HUES64 (cell line): ENCODE results near the gene BCL3.
"Not testable (repeated sequence)": the region's sequence is repeated elsewhere in the genome, so short reads cannot be mapped to it uniquely, and the experiment has no call there.

Experiments
- H3K27ac ChIP-seq: 2 replicates; pipeline ENCODE4 v1.7.0; 2013; ENCODE audit warnings: low read depth, low read length, inconsistent platforms
- H3K27me3 ChIP-seq: 2 replicates; pipeline ENCODE4 v1.6.1; 2013; ENCODE audit warnings: mild to moderate bottlenecking, low read length; ENCODE audit not compliant: insufficient read depth
- H3K36me3 ChIP-seq: 2 replicates; pipeline ENCODE4 v1.6.1; 2013; ENCODE audit warnings: mild to moderate bottlenecking, low read length; ENCODE audit not compliant: insufficient read depth
- H3K4me1 ChIP-seq: 2 replicates; pipeline ENCODE4 v1.6.1; 2013; ENCODE audit warnings: mild to moderate bottlenecking, low read length, moderate library complexity; ENCODE audit not compliant: insufficient read depth
- H3K4me3 ChIP-seq: 2 replicates; pipeline ENCODE4 v1.5.1; 2013; ENCODE audit warnings: mild to moderate bottlenecking, low read length, moderate library complexity
- H3K9ac ChIP-seq: 2 replicates; pipeline ENCODE4 v1.6.1; 2013; ENCODE audit warnings: mild to moderate bottlenecking, low read depth, low read length
- H3K9me3 ChIP-seq: 2 replicates; pipeline ENCODE4 v1.6.1; 2013; ENCODE audit warnings: low read depth, low read length; ENCODE audit not compliant: insufficient read depth
- WGBS: fragments of 150-250, 120-280 bp; methylation state at CpG from one replicate; pipeline ENCODE4 v1.1.7; 2013; ENCODE audit warnings: missing lambda C conversion rate; 5-methylcytosine and 5-hydroxymethylcytosine counted together

The BCL3 gene

GRCh38 chr19:44765033-44765948 is 16.8 kb downstream of the BCL3 start:
- Histone ChIP-seq H3K27ac (no peak overlapping the region), H3K9ac (no peak overlapping the region)

DNA sequence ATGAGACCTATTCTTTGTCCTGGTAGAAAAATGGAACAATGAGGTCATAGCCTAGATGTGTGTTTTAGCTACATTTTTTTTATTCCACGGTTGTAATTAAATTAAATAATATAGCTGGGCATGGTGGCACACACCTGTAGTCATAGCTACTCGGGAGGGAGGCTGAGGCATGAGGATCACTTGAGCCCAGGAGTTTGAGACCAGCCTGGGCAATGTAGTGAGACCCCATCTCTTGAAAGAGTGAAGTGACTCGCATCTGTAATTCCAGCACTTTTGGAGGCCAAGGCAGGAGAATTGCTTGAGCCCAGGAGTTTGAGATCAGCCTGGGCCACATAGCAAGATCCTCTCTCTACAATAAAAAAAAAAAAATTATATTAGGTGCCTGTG is 17.4 kb downstream of the BCL3 start:
- Histone ChIP-seq H3K27ac (no peak overlapping the region), H3K4me1 (no peaks in the 10 kb centered on the region), H3K4me3 (no peak overlapping the region), H3K9ac (no peak overlapping the region), H3K27me3 (0 out of 2 replicates have a peak, but pooled peaks cover 3% of the 10 kb centered on the region), H3K9me3 (no peaks in the 10 kb centered on the region), H3K36me3 (no peaks in the 10 kb centered on the region)
- 89% methylated on average over 3 of the region's 3 CpGs for WGBS

More at GRCh38 chr19:44765033-44765948, 16.8 kb downstream of the BCL3 start:
- Histone ChIP-seq H3K36me3 (no peaks in the 10 kb centered on the region), H3K9me3 (no peaks in the 10 kb centered on the region), H3K4me1 (no peaks in the 10 kb centered on the region), H3K4me3 (no peak overlapping the region), H3K27me3 (0 out of 2 replicates have a peak, but pooled peaks cover 3% of the 10 kb centered on the region)
- 91% methylated on average over 22 of the region's 22 CpGs for WGBS

DNA sequence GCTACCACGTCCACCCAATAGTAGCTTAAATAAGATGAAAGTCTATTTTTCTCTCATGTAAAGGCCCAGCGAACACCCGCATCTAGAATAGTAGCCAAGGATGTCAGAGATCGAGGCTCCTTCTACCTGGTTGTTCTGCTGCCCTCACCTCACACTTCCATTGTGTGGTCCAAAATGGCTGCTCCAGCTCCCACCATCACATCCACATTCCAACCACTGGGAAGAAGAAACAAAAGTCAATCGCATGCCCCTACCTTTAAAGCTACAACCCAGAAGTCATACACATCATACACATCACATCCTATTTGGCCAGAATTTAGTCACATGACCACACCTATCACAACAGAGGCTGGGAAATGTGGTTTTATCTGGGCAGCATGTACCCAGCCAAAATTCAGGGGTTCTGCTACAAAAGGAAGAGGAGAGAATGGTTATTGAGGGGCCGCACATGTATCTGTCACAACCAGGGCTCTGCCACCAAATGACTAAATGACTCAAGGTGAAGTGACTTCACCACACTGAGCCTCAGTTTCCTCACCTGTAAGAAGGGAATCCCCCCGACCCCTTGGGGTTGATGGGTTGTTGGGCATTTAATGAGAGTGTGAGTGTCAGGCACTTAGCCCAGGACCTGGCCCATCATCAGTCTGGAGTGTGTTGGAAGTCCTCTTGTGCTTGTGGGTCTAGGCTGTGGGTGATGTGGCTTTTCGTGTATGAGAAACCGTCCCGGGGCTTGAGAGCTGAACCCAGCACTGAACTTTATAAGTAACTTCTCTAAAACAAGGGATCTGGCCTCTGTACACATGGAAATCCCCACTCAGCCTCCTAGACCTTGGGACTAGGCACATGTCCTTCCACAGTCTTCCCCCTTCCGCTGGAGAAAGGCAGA is 19.0 kb downstream of the BCL3 start:
- no peak overlapping the region for H3K4me3 ChIP-seq
- no peaks in the 10 kb centered on the region for H3K36me3 ChIP-seq
- H3K9ac ChIP-seq = no peak overlapping the region
- no peak overlapping the region for H3K27ac ChIP-seq
- no peaks in the 10 kb centered on the region for H3K9me3 ChIP-seq
- H3K4me1 ChIP-seq = no peaks in the 10 kb centered on the region
- H3K27me3 ChIP-seq = 0 out of 2 replicates have a peak, but pooled peaks cover 3% of the 10 kb centered on the region
- WGBS = 88% methylated on average over 11 of the region's 11 CpGs

GRCh38 chr19:44770550-44771257 is 22.2 kb downstream of the BCL3 start:
- H3K27me3 ChIP-seq = 0 out of 2 replicates have a peak, but pooled peaks cover 3% of the 10 kb centered on the region
- no peaks in the 10 kb centered on the region for H3K9me3 ChIP-seq
- WGBS = 22% methylated on average over 13 of the region's 15 CpGs
- H3K4me3 ChIP-seq = no peak overlapping the region
- no peaks in the 10 kb centered on the region for H3K4me1 ChIP-seq
- no peak overlapping the region; the same call in 1 of the 2 replicates for H3K9ac ChIP-seq
- no peaks in the 10 kb centered on the region for H3K36me3 ChIP-seq
- no peak overlapping the region for H3K27ac ChIP-seq

- H3K27me3 ChIP-seq, H3K9ac ChIP-seq, H3K27ac ChIP-seq, H3K4me1 ChIP-seq, H3K4me3 ChIP-seq, H3K36me3 ChIP-seq, H3K9me3 ChIP-seq: not testable (repeated sequence)
- WGBS = 91% methylated on average over 18 of the region's 18 CpGs
Observed at GRCh38 chr19:44772144-44772543, 23.6 kb downstream of the BCL3 start.

DNA sequence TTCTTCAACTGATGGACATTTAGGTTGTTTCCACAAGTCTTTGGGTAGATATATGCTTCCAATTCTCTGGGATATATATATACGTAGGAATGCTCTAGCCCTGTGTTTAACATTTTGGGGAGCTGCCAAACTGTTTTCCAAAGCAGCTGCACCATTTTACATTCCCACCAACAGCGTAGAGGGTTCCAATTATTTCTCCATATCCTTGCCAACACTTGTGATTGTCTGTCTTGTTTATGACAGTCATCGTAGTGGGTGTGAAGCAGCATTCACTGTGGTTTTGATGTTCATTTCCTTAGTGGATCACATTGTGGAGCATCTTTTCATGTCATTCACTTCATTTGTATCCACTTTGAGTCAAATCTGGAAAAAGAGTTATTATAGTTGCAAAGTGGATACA is 24.5 kb downstream of the BCL3 start:
- H3K4me1 ChIP-seq = no peaks in the 10 kb centered on the region; the same call in 1 of the 2 replicates
- no peaks in the 10 kb centered on the region for H3K9me3 ChIP-seq
- WGBS = 100% methylated on average over 3 of the region's 3 CpGs
- no peaks in the 10 kb centered on the region for H3K36me3 ChIP-seq
- 0 out of 2 replicates have a peak, but pooled peaks cover 3% of the 10 kb centered on the region for H3K27me3 ChIP-seq
- H3K27ac ChIP-seq = no peak overlapping the region
- H3K4me3 ChIP-seq = no peak overlapping the region
- no peak overlapping the region for H3K9ac ChIP-seq

DNA sequence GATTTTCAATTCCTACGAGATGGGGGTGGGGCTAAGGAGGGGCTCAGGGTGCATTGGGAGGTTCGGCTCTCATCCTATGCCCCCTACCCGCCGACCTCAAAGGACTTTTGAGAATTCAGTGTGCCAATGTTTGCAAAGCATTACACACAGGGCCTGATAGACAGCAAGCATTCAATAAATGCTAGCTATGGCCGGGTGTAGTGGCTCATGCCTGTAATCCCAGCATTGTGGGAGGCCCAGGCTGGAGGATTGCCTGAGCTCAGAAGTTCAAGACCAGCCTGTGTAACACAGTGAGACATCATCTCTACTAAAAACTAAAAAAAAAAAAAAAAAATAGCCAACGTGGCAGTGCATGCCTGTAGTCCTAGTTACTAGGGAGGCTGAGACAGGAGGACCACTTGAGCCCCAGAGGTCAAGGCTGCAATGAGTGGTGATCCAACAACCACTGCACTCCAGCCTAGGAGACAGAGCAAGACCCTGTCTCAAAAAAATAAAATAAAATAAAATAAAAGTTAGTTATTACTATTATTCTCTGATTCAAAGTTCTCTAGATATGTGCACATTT is 27.2 kb downstream of the BCL3 start:
- WGBS = 86% methylated on average over 6 of the region's 6 CpGs
- no peaks in the 10 kb centered on the region for H3K27me3 ChIP-seq
- H3K9me3 ChIP-seq = no peaks in the 10 kb centered on the region
- H3K4me3 ChIP-seq = no peak overlapping the region
- H3K36me3 ChIP-seq = peaks cover 3% of the 10 kb centered on the region; the same call in 1 of the 2 replicates
- no peak overlapping the region for H3K27ac ChIP-seq
- H3K4me1 ChIP-seq = no peaks in the 10 kb centered on the region; the same call in 1 of the 2 replicates
- no peak overlapping the region for H3K9ac ChIP-seq

DNA sequence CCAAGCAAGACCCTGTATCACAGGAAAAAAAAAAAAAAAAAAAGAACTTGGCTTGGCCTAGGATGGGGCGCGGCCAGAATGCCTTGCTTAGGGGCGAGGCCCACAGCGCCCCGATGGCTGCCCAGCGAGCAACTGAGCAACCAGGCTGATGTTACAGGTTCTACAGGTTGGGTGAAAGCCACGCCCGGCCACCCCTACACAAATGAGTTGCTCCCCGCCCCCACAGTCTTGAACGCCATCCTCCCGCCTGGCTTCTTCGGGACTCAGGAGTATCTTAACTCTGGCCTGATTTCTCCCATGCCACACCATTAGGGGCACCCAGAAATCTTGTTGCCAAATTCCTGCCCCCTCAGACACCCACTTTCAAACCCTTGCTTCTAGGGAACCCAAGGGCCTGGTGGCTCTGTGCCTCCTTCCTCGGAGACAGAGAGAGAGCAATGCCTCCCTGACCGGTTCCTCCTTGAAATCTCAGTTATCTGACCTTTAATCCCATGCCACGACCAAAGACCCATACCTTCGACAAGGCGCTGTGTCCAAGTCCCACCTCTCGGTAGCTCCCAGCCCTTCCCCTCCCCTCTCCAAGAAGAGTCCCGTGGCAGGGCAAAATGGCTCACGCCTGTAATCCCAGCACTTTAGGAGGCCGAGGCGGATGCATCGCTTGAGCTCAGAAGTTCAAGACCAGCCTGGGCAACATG is 28.0 kb downstream of the BCL3 start:
- no peak overlapping the region for H3K27ac ChIP-seq

GRCh38 chr19:44777715-44778347 is 29.3 kb downstream of the BCL3 start, which contains the start of gene CBLC:
Gene CBLC (plus strand): TSS chr19:44777890. CDS start chr19:44777932, 42 bp downstream.
- peak within 1 kb of the TSS; percentile 78 for H3K4me3 ChIP-seq
- H3K9me3 ChIP-seq = no peaks in the 10 kb centered on the region
- WGBS = 5% methylated on average over 47 of the region's 47 CpGs

More for the DNA sequence above, 28.0 kb downstream of the BCL3 start:
- H3K9me3 ChIP-seq = no peaks in the 10 kb centered on the region
- peaks cover 6% of the 10 kb centered on the region; the same call in 1 of the 2 replicates for H3K36me3 ChIP-seq
- H3K4me3 ChIP-seq = no peak overlapping the region
- WGBS = 92% methylated on average over 23 of the region's 23 CpGs
- no peaks in the 10 kb centered on the region for H3K27me3 ChIP-seq
- no peak overlapping the region for H3K9ac ChIP-seq
- H3K4me1 ChIP-seq = no peaks in the 10 kb centered on the region; the same call in 1 of the 2 replicates

More at GRCh38 chr19:44777715-44778347, 29.3 kb downstream of the BCL3 start, which contains the start of gene CBLC:
- Histone ChIP-seq H3K27me3 (no peaks in the 10 kb centered on the region), H3K27ac (no peak within 1 kb of the TSS), H3K9ac (peak within 1 kb of the TSS; percentile 65), H3K36me3 (peaks cover 6% of the 10 kb centered on the region; the same call in 1 of the 2 replicates), H3K4me1 (no peaks in the 10 kb centered on the region; the same call in 1 of the 2 replicates)
